GM06990 (cell line): Measurements from ENCODE around the gene ELN.

ENCODE experiments used
- DNase-seq: peaks from one replicate; pipeline ENCODE4 v3.0.0-alpha.2; 2011; ENCODE audit not compliant: insufficient read length; ENCODE audit errors: extremely low read depth
- H3K27me3 ChIP-seq: replicated peaks from 2 replicates; pipeline ENCODE4 v1.6.0; 2011; ENCODE audit warnings: low read length; ENCODE audit not compliant: control insufficient read depth, insufficient read depth
- H3K36me3 ChIP-seq: 2 replicates; pipeline ENCODE4 v1.5.1; 2011; ENCODE audit warnings: low read length; ENCODE audit not compliant: control insufficient read depth, insufficient read depth
- H3K4me3 ChIP-seq: replicated peaks from 2 replicates; pipeline ENCODE4 v1.5.1; 2011; ENCODE audit warnings: low read depth, mild to moderate bottlenecking, control low read depth, low read length
- CTCF ChIP-seq: IDR thresholded peaks from 2 replicates; pipeline ENCODE4 v1.5.1; 2011; ENCODE audit warnings: low read length, control low read depth, mild to moderate bottlenecking, inconsistent platforms; ENCODE audit not compliant: insufficient read depth, poor library complexity, severe bottlenecking

The ELN gene

GRCh38 chr7:73997056-73997455 lies 30.9 kb upstream of the ELN start:
- TF ChIP-seq CTCF, result no peak
- no peak overlapping the region for H3K4me3 ChIP-seq
- no peaks in the 10 kb centered on the region for H3K36me3 ChIP-seq
- no peak for DNase-seq
- H3K27me3 ChIP-seq, result no peaks in the 10 kb centered on the region; the same call in 1 of the 2 replicates

GRCh38 chr7:73999664-74000435 lies 28.1 kb upstream of the ELN start:
- DNase-seq, result no peak
- Histone ChIP-seq H3K27me3 (no peaks in the 10 kb centered on the region; the same call in 1 of the 2 replicates), H3K36me3 (no peaks in the 10 kb centered on the region), H3K4me3 (no peak overlapping the region)
- no peak for TF ChIP-seq CTCF

GRCh38 chr7:74000489-74001149 lies 27.4 kb upstream of the ELN start:
- no peak overlapping the region for H3K4me3 ChIP-seq
- TF ChIP-seq CTCF, result no peak
- no peak for DNase-seq
- H3K36me3 ChIP-seq, result no peaks in the 10 kb centered on the region
- H3K27me3 ChIP-seq, result no peaks in the 10 kb centered on the region; the same call in 1 of the 2 replicates

- H3K27me3 ChIP-seq, result no peaks in the 10 kb centered on the region
- H3K36me3 ChIP-seq, result no peaks in the 10 kb centered on the region
Measured at GRCh38 chr7:74001150-74001494, 26.9 kb upstream of the ELN start.

GRCh38 chr7:74002474-74003017 lies 25.4 kb upstream of the ELN start:
- TF ChIP-seq CTCF, result no peak
- Histone ChIP-seq H3K27me3 (no peaks in the 10 kb centered on the region), H3K4me3 (no peak overlapping the region), H3K36me3 (no peaks in the 10 kb centered on the region)
- DNase-seq, result no peak

More at GRCh38 chr7:74001150-74001494, 26.9 kb upstream of the ELN start:
- H3K4me3 ChIP-seq, result no peak overlapping the region
- no peak for TF ChIP-seq CTCF
- DNase-seq, result no peak
